Adipocyte (in vitro differentiated cells): ENCODE results near the gene PIP5K1B.

ENCODE experiments used
- DNase-seq: peaks from one replicate; pipeline ENCODE4 v3.0.0-alpha.2; 2015; ENCODE audit warnings: low read depth
- H3K27me3 ChIP-seq: replicated peaks from 2 replicates; pipeline ENCODE4 v1.7.0; 2013; ENCODE audit warnings: mild to moderate bottlenecking, low read length, moderate library complexity; ENCODE audit not compliant: control insufficient read depth, insufficient read depth
- H3K36me3 ChIP-seq: 2 replicates; pipeline ENCODE4 v1.7.0; 2013; ENCODE audit warnings: low read length, mild to moderate bottlenecking, moderate library complexity; ENCODE audit not compliant: control insufficient read depth, insufficient read depth, severe bottlenecking
- H3K4me1 ChIP-seq: 2 replicates; pipeline ENCODE4 v1.7.0; 2013; ENCODE audit warnings: mild to moderate bottlenecking, low read length, moderate library complexity; ENCODE audit not compliant: control insufficient read depth, insufficient read depth
- H3K4me3 ChIP-seq: 2 replicates; pipeline ENCODE4 v1.7.0; 2013; ENCODE audit warnings: mild to moderate bottlenecking, low read length, moderate library complexity
- H3K9ac ChIP-seq: 2 replicates; pipeline ENCODE4 v1.7.0; 2013; ENCODE audit warnings: mild to moderate bottlenecking, low read length, moderate library complexity
- H3K9me3 ChIP-seq: 2 replicates; pipeline ENCODE4 v1.7.0; 2013; ENCODE audit warnings: mild to moderate bottlenecking, low read length, moderate library complexity; ENCODE audit not compliant: control insufficient read depth

Gene PIP5K1B

DNA sequence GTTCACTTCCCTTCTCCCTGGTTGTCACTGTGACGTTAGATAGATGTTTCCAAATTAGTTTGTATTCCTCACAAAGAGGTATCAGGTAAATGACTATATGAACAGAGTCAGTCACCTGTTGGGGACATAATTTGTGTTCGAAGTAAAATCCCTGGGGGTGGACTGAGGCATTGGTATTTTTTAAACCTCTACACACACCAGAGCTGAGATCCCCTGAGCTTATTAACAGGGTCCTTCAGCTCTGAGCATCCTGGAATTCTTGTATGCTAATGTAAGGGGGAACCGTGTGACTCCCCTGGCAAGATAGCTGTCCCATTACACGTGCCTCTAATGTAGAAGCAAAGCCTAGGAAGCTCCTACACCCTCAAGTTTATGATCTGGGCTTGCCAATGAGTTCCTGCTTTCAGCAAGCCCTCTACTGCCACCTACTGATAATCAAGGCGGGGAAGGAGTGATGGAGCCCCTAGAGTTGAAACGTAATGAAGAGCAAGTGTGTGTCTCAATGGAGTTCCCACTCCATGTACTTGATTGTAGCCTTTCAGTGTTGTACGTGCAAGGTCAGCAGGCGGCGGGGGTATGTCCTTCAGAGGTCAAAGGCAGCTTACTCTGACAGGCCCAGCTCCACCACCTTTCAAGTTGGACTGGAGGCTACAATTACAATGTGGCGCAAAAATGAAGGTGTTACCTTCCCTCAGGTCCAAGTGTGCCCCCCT, 294.5 kb downstream of the PIP5K1B start:
- Histone ChIP-seq H3K4me1 (no peaks in the 10 kb centered on the region), H3K9me3 (no peaks in the 10 kb centered on the region), H3K27me3 (peaks cover 24% of the 10 kb centered on the region), H3K36me3 (no peaks in the 10 kb centered on the region), H3K9ac (no peak overlapping the region), H3K4me3 (no peak overlapping the region)
- peak; percentile 82 for DNase-seq

DNA sequence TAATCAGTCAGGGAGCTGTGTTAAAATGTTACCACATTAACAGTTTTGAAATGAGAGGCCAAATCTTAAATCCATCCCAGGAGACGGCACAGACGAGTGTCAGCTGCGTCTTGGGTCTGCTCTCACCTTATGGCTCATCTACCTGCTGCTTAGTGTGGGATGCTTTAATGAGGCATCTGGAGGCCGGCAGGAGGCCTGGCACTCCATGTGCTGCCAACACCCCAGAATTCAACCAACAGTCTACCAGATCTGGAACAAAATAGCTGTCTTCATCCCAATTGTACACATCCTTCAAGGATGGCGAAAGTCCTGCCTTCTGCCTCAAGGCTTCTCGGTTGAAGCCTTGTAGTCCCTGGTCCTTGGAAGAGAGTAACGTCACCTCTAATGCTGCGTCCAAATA, 296.9 kb downstream of the PIP5K1B start:
- H3K36me3 ChIP-seq, result no peaks in the 10 kb centered on the region
- no peak for DNase-seq
- H3K27me3 ChIP-seq, result peaks cover 18% of the 10 kb centered on the region
- H3K4me3 ChIP-seq, result no peak overlapping the region
- H3K9me3 ChIP-seq, result no peaks in the 10 kb centered on the region
- H3K4me1 ChIP-seq, result no peaks in the 10 kb centered on the region
- H3K9ac ChIP-seq, result no peak overlapping the region

DNA sequence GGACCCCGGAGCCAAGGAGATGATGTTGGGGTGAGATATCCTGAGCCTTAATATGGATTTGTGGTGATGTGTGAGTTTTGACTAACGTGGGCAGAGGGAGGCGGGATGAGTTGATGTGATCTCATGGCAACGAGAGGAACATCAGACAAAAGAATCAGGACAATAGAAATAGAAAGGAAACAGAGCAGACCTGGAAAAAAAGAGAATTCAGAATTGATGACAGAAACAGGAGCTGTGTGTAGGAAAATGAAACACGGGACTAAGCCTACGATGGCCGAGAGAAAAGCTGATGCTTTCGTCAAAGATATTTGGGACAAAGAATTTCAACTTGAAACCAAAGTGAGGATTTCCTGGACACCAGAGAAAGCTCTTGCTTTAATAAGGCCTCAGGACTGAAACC, 298.0 kb downstream of the PIP5K1B start:
- Histone ChIP-seq H3K36me3 (no peaks in the 10 kb centered on the region), H3K4me3 (no peak overlapping the region), H3K9ac (no peak overlapping the region), H3K4me1 (no peaks in the 10 kb centered on the region), H3K27me3 (peaks cover 20% of the 10 kb centered on the region), H3K9me3 (no peaks in the 10 kb centered on the region)
- no peak for DNase-seq

GRCh38 chr9:69004836-69005235, 299.8 kb downstream of the PIP5K1B start:
- no peaks in the 10 kb centered on the region for H3K36me3 ChIP-seq
- no peaks in the 10 kb centered on the region for H3K9me3 ChIP-seq
- H3K4me1 ChIP-seq, result no peaks in the 10 kb centered on the region
- no peak overlapping the region for H3K4me3 ChIP-seq
- peak; percentile 75 for DNase-seq
- peaks cover 24% of the 10 kb centered on the region for H3K27me3 ChIP-seq
- H3K9ac ChIP-seq, result no peak overlapping the region

- no peaks in the 10 kb centered on the region for H3K36me3 ChIP-seq
- no peak for DNase-seq
- peaks cover 12% of the 10 kb centered on the region for H3K27me3 ChIP-seq
- H3K9me3 ChIP-seq, result no peaks in the 10 kb centered on the region
- no peak overlapping the region for H3K9ac ChIP-seq
- no peak overlapping the region for H3K4me3 ChIP-seq
- no peaks in the 10 kb centered on the region for H3K4me1 ChIP-seq
Observed at GRCh38 chr9:69009708-69010107, 304.7 kb downstream of the PIP5K1B start.

DNA sequence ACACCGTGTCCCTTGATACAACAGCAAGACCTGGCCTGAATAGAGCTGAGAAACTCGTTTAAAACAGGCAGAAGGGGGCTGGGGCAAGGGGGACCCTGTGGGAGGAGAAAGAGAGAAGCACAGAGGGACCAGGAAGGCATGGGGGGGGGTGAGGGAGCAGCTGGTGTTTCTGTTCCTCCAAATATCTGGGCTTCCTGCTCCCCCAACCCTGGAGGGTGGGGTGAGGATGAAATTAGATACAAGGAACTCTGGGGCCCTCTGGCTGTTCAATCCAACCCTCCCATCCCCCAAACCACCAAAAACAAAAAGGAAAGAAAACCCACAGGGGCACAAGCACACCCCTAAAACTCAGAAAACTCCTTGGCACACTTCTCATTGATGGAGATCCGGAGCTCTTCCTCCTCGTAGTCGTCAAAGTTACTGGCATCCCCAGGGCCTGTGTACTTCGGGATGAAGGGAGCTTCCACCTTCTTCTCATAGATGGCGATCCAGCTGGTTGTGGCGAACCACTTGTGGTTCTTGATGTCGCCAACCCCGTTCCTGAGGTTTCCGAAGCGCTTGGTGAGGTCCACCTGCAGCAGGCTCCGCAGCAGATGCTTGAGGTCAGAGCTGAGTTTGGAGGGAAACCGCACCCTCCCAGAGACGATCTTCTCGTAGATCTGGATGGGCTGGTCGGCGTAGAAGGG, 307.8 kb downstream of the PIP5K1B start:
- Histone ChIP-seq H3K27me3 (peaks cover 18% of the 10 kb centered on the region), H3K9ac (no peak overlapping the region), H3K9me3 (no peaks in the 10 kb centered on the region), H3K4me1 (no peaks in the 10 kb centered on the region), H3K36me3 (no peaks in the 10 kb centered on the region), H3K4me3 (no peak overlapping the region)
- no peak for DNase-seq

- Histone ChIP-seq H3K36me3 (no peaks in the 10 kb centered on the region), H3K9ac (no peak overlapping the region), H3K9me3 (no peaks in the 10 kb centered on the region), H3K27me3 (peaks cover 13% of the 10 kb centered on the region), H3K4me3 (no peak overlapping the region), H3K4me1 (no peaks in the 10 kb centered on the region)
- DNase-seq, result no peak
Observed at GRCh38 chr9:69013382-69013727, 308.3 kb downstream of the PIP5K1B start.

- DNase-seq, result no peak
- Histone ChIP-seq H3K4me1 (no peaks in the 10 kb centered on the region), H3K4me3 (no peak within 1 kb of the TSS), H3K9ac (no peak within 1 kb of the TSS), H3K9me3 (no peaks in the 10 kb centered on the region), H3K27me3 (peaks cover 10% of the 10 kb centered on the region), H3K36me3 (no peaks in the 10 kb centered on the region)
Observed at GRCh38 chr9:69014013-69014412, 309.0 kb downstream of the PIP5K1B start, which contains the start of gene PRKACG. Gene PRKACG (minus strand): TSS chr9:69014113. CDS start chr9:69014092, 21 bp downstream.

DNA sequence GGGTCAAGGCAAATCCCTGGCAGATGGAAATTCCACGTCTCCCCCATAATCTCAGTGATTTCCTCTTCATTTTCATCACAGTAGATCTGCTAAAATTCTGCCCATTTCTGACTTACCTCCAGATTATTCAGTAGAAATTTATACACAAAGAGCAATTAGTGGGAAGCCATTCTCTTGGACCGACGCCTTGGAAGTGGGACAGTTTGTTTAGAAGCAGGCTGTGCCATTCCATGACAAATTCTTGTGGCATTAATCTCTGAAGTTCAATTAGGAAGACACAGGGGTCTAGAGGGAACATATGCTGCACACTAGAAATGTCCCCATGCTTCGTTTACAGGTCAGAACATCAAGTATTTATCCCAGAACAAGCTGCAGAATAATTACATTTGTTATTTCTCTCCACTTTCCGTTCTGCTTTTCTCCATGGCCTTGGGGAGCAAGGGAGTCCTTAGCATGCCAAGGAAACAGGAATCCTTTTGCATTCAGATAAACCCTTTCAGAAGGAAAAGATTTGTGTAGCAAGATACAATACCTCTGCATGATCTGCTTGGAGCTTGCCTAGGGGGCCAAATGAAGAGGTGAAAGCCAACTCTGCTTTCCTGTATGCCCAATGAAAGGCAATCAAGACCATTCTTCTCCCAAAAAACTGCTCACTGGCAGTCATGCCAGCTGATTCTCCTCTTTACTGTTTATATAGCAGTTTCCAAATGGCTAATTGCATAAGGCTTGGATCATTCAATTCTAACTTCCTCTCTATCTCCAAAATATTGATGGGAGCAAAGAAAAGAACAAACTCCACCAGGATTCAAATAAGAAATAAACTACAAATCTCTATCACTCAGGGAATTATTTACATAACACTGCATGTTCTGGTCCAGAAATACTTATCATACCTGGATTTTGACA, 311.4 kb downstream of the PIP5K1B start:
- no peak overlapping the region for H3K4me3 ChIP-seq
- DNase-seq, result no peak
- H3K9me3 ChIP-seq, result no peaks in the 10 kb centered on the region
- H3K9ac ChIP-seq, result no peak overlapping the region
- H3K4me1 ChIP-seq, result no peaks in the 10 kb centered on the region
- H3K27me3 ChIP-seq, result peaks cover 6% of the 10 kb centered on the region
- no peaks in the 10 kb centered on the region for H3K36me3 ChIP-seq

DNA sequence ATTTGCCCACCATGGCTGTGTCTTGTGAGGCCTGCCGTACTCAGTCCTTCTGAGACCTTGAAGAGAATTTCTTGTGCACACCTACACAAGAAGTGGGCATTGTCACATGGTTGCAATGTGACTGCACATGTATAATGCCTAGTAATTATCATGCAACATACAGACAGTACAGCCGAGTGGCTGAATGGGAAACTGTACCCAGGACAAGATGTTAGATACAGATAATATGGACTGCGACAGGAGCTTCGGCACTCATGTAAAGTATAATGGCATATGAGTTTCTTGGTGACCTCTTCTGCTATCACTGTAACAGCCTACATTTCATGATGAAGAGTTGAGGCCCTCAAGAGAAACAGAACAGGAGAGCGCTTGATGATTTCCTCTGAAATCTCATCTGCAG, 313.7 kb downstream of the PIP5K1B start:
- DNase-seq, result no peak
- no peak overlapping the region for H3K4me3 ChIP-seq
- no peaks in the 10 kb centered on the region for H3K36me3 ChIP-seq
- peaks cover 14% of the 10 kb centered on the region for H3K27me3 ChIP-seq
- H3K4me1 ChIP-seq, result no peaks in the 10 kb centered on the region
- H3K9ac ChIP-seq, result no peak overlapping the region
- H3K9me3 ChIP-seq, result no peaks in the 10 kb centered on the region

GRCh38 chr9:69019808-69020207, 314.8 kb downstream of the PIP5K1B start:
- H3K9me3 ChIP-seq, result no peaks in the 10 kb centered on the region
- no peak for DNase-seq
- no peaks in the 10 kb centered on the region for H3K4me1 ChIP-seq
- H3K36me3 ChIP-seq, result no peaks in the 10 kb centered on the region
- H3K4me3 ChIP-seq, result no peak overlapping the region
- H3K27me3 ChIP-seq, result peaks cover 23% of the 10 kb centered on the region
- no peak overlapping the region for H3K9ac ChIP-seq
